PC-9 (cell line): Measurements from ENCODE around the gene SPSB3. TPM values are rescaled to one million over a fixed set of nuclear protein-coding genes. Genes with fewer than 3 reads are reported as not detected.
A peak's percentile ranks its signal among the peaks of the same experiment; 100 is the strongest.

Experiments
- BruUV-seq: library from RNA; stranded (reverse); fragments of 400-500 nt; replicated peaks from 2 replicates; lab custom pipeline; 2021; lab: Mats Ljungman, UMichigan
- CTCF ChIA-PET: fragments of 300-600 bp; sonication (Branson Sonifier 250); formaldehyde crosslinking; loops from one replicate; lab custom pipeline; 2022; ENCODE audit warnings: antibody characterized with exemption; lab: Charles Lee
- POLR2A ChIA-PET: fragments of 300-600 bp; sonication (Branson Sonifier 250); formaldehyde crosslinking; loops from one replicate; lab custom pipeline; 2022; ENCODE audit warnings: antibody characterized with exemption; ENCODE audit not compliant: unreplicated experiment; lab: Charles Lee
- DNase-seq, 2 experiments: peaks; one replicate each; pipeline versions ENCODE4 v3.0.0 to v3.0.0-alpha.2; 2015 to 2022; ENCODE audit warnings: mixed read lengths in 1 of 2
- H2AFZ ChIP-seq: fragments of 200-600 bp; sonication (generic); 2 replicates; pipeline ENCODE4 v1.8.1; 2017; ENCODE audit warnings: antibody characterized with exemption
- H3F3A ChIP-seq: fragments of 200-600 bp; sonication (generic); 2 replicates; pipeline ENCODE4 v1.8.1; 2017; ENCODE audit warnings: antibody characterized with exemption, mild to moderate bottlenecking, low read depth; ENCODE audit not compliant: insufficient read depth
- H3K27ac ChIP-seq: fragments of 200-600 bp; sonication (generic); 2 replicates; pipeline ENCODE4 v1.6.1; 2016; ENCODE audit warnings: mixed run types
- H3K27me3 ChIP-seq: fragments of 200-600 bp; sonication (generic); 2 replicates; pipeline ENCODE4 v1.6.1; 2016; ENCODE audit warnings: low read depth, mixed run types; ENCODE audit not compliant: insufficient read depth
- H3K36me3 ChIP-seq: fragments of 200-600 bp; sonication (generic); 2 replicates; pipeline ENCODE4 v1.6.1; 2016; ENCODE audit warnings: low read depth, mixed run types
- H3K4me1 ChIP-seq: fragments of 200-600 bp; sonication (generic); replicated peaks from 2 replicates; pipeline ENCODE4 v1.6.1; 2016; ENCODE audit warnings: mixed run types; ENCODE audit not compliant: insufficient read depth
- H3K4me2 ChIP-seq: fragments of 200-600 bp; sonication (generic); 2 replicates; pipeline ENCODE4 v1.6.1; 2017; ENCODE audit warnings: mixed run types
- H3K4me3 ChIP-seq: fragments of 200-600 bp; sonication (generic); 2 replicates; pipeline ENCODE4 v1.6.1; 2016; ENCODE audit warnings: mixed run types
- H3K79me2 ChIP-seq: fragments of 200-600 bp; sonication (generic); 2 replicates; pipeline ENCODE4 v1.6.1; 2017; ENCODE audit warnings: low read depth, mixed run types
- H3K9me2 ChIP-seq: fragments of 200-600 bp; sonication (generic); 2 replicates; pipeline ENCODE4 v1.8.1; 2017; ENCODE audit warnings: mild to moderate bottlenecking; ENCODE audit not compliant: insufficient read depth
- H3K9me3 ChIP-seq: fragments of 200-600 bp; sonication (generic); 2 replicates; pipeline ENCODE4 v1.8.1; 2016; ENCODE audit warnings: low read depth; ENCODE audit not compliant: insufficient read depth
- H4K20me1 ChIP-seq: fragments of 200-600 bp; sonication (generic); 2 replicates; pipeline ENCODE4 v1.8.1; 2017; ENCODE audit not compliant: insufficient read depth
- CTCF ChIP-seq: fragments of 200-600 bp; sonication (generic); conservative IDR thresholded peaks from 2 replicates; pipeline ENCODE4 v1.6.1; 2017; ENCODE audit warnings: mixed run types, antibody characterized with exemption, mild to moderate bottlenecking, moderate library complexity
- EZH2 ChIP-seq: fragments of 200-600 bp; sonication (generic); IDR thresholded peaks from 2 replicates; pipeline ENCODE4 v1.8.0; 2017; ENCODE audit warnings: antibody characterized with exemption, low read depth
- intact Hi-C: fragments of 100-400 bp; cut with micrococcal nuclease; formaldehyde crosslinking; loops from one replicate; pipeline ENCODE4 v1.10.0; 2022; ENCODE audit not compliant: unreplicated experiment
- total RNA-seq: library from RNA; stranded (reverse); gene quantifications from 2 replicates; pipeline ENCODE4 v1.2.3, GENCODE V29; 2021

Gene SPSB3
- total RNA-seq, 1 experiment from 2014 or later = 58.2 TPM

GRCh38 chr16:1830213-1830612, 47.8 kb upstream of the SPSB3 start:
- peaks cover 21% of the 10 kb centered on the region; the same call in 1 of the 2 replicates for H3F3A ChIP-seq
- H3K27me3 ChIP-seq = no peaks in the 10 kb centered on the region
- peaks cover 28% of the 10 kb centered on the region for H3K4me1 ChIP-seq
- H2AFZ ChIP-seq = no peak overlapping the region
- H3K79me2 ChIP-seq = peaks cover 41% of the 10 kb centered on the region
- TF ChIP-seq EZH2 (no peak), CTCF (no peak)
- ChIA-PET CTCF (no interaction called here), POLR2A (interaction anchor here (0.7 kb wide), 1 partner anchor 28 kb away, joined by 3 read pairs; no protein-coding TSS in a partner anchor)
- H3K27ac ChIP-seq = no peak overlapping the region
- DNase-seq = no peak
- H3K9me3 ChIP-seq = no peaks in the 10 kb centered on the region
- H3K4me3 ChIP-seq = no peak overlapping the region
- no peaks in the 10 kb centered on the region for H3K9me2 ChIP-seq
- no TSS peak for BruUV-seq
- H3K4me2 ChIP-seq = no peak overlapping the region
- no peaks in the 10 kb centered on the region for H3K36me3 ChIP-seq
- H4K20me1 ChIP-seq = peaks cover 18% of the 10 kb centered on the region; the same call in 1 of the 2 replicates
- intact Hi-C loops = no loop called here

- no peaks in the 10 kb centered on the region for H3K36me3 ChIP-seq
- peak overlapping the region; percentile 74 for H3K4me3 ChIP-seq
- TF ChIP-seq EZH2 (no peak), CTCF (no peak)
- H4K20me1 ChIP-seq = peaks cover 18% of the 10 kb centered on the region; the same call in 1 of the 2 replicates
- no peak for DNase-seq
- H3K4me2 ChIP-seq = peak overlapping the region; percentile 86
- no peaks in the 10 kb centered on the region for H3K9me3 ChIP-seq
- no peaks in the 10 kb centered on the region for H3K27me3 ChIP-seq
- H3K9me2 ChIP-seq = no peaks in the 10 kb centered on the region
- peak overlapping the region; percentile 52; the same call in 1 of the 2 replicates for H2AFZ ChIP-seq
- intact Hi-C loops = no loop called here
- no TSS peak for BruUV-seq
- peaks cover 28% of the 10 kb centered on the region for H3K4me1 ChIP-seq
- CTCF ChIA-PET = interaction anchor here (0.6 kb wide), 1 partner anchor 32 kb away, joined by 3 read pairs; no protein-coding TSS in a partner anchor
- peaks cover 41% of the 10 kb centered on the region for H3K79me2 ChIP-seq
- no peak overlapping the region for H3K27ac ChIP-seq
- POLR2A ChIA-PET = interaction anchor here (0.6 kb wide), 1 partner anchor 136 kb away, joined by 23 read pairs; the partner anchor contains the start of gene RPS2
- peaks cover 30% of the 10 kb centered on the region; the same call in 1 of the 2 replicates for H3F3A ChIP-seq
These were observed 46.5 kb upstream of the SPSB3 start for GRCh38 chr16:1828645-1829410.

GRCh38 chr16:1826691-1827573, 44.6 kb upstream of the SPSB3 start, which contains the start of the genes FAHD1 and HAGH:
TSS of gene FAHD1 (plus strand) at chr16:1827206. CDS start at chr16:1827239, 33 bp downstream.
TSS of gene HAGH (minus strand) at chr16:1826825. CDS start at chr16:1826787, 38 bp downstream.
- H3K27ac ChIP-seq = 0 out of 2 replicates have a peak within 1 kb of the TSS, but pooled peaks have one; percentile 5
- peak within 1 kb of the TSS; percentile 94 for H3K4me2 ChIP-seq
- no peaks in the 10 kb centered on the region for H3K27me3 ChIP-seq
- H4K20me1 ChIP-seq = peaks cover 18% of the 10 kb centered on the region; the same call in 1 of the 2 replicates
- ChIA-PET CTCF (interaction anchor here (0.5 to 0.6 kb wide), 3 partner anchors 103 to 409 kb away, joined by 3 read pairs; no protein-coding TSS in a partner anchor), POLR2A (interaction anchor here (0.6 to 0.7 kb wide), 4 partner anchors 97 to 495 kb away, joined by 3 to 19 read pairs (median 4); no protein-coding TSS in a partner anchor)
- peaks cover 28% of the 10 kb centered on the region for H3K4me1 ChIP-seq
- DNase-seq = peak; percentile 80 to 96
- BruUV-seq = no TSS peak
- intact Hi-C loops = no loop called here
- no peaks in the 10 kb centered on the region for H3K9me3 ChIP-seq
- H3K4me3 ChIP-seq = peak within 1 kb of the TSS; percentile 74
- peak within 1 kb of the TSS; percentile 89 for H2AFZ ChIP-seq
- H3K9me2 ChIP-seq = no peaks in the 10 kb centered on the region
- no peaks in the 10 kb centered on the region for H3K36me3 ChIP-seq
- TF ChIP-seq CTCF (no peak), EZH2 (no peak)
- peaks cover 30% of the 10 kb centered on the region; the same call in 1 of the 2 replicates for H3F3A ChIP-seq
- H3K79me2 ChIP-seq = peaks cover 41% of the 10 kb centered on the region
